K562 treated with DMSO at 1 percent for 24 hours (cell line): ENCODE data around the gene PCYOX1L. TPM values are rescaled to one million over a fixed set of nuclear protein-coding genes. Genes with fewer than 3 reads are reported as not detected.

Experiments used
- total RNA-seq: library from RNA; unstranded; fragments of 300-600 nt; gene quantifications from 2 replicates; pipeline ENCODE4 v1.2.3, GENCODE V29; 2022; ENCODE audit warnings: low read depth; ENCODE audit not compliant: insufficient read depth

Gene PCYOX1L
- 10.1 and 11.1 TPM in 2 replicates for total RNA-seq

GRCh38 chr5:149357370-149358293, at the start of gene PCYOX1L:
Gene PCYOX1L (plus strand): TSS chr5:149358046. CDS start chr5:149358069, 23 bp downstream.

GRCh38 chr5:149345147-149345891, 12.5 kb upstream of the PCYOX1L start, which contains the start of gene GRPEL2:
Gene GRPEL2 (plus strand): TSS chr5:149345499. CDS start chr5:149345540, 41 bp downstream.

GRCh38 chr5:149379177-149379761, 21.4 kb downstream of the PCYOX1L start, which contains the start of gene IL17B:
Gene IL17B (minus strand): TSS chr5:149379292. CDS start chr5:149379225, 67 bp downstream.

Other genes with a start within 250 kb of the PCYOX1L start
- 0.63 and 0.68 TPM in 2 replicates for gene ABLIM3, start 216.6 kb upstream of the PCYOX1L start, total RNA-seq
- gene AFAP1L1, start 86.2 kb upstream of the PCYOX1L start, total RNA-seq = not detected in 2 replicates
- 5.4 and 6.8 TPM in 2 replicates for gene GRPEL2, start 12.5 kb upstream of the PCYOX1L start, total RNA-seq
- 2.0 and 3.3 TPM in 2 replicates for gene IL17B, start 21.2 kb downstream of the PCYOX1L start, total RNA-seq
- gene CSNK1A1, start 193.4 kb downstream of the PCYOX1L start, total RNA-seq = 157 and 160 TPM in 2 replicates
- 0.20 TPM in 1 of 2 replicates, not detected in the other for gene ARHGEF37, start 223.5 kb downstream of the PCYOX1L start, total RNA-seq